Measurements from ENCODE around the gene SPIC.

SPIC gene

DNA sequence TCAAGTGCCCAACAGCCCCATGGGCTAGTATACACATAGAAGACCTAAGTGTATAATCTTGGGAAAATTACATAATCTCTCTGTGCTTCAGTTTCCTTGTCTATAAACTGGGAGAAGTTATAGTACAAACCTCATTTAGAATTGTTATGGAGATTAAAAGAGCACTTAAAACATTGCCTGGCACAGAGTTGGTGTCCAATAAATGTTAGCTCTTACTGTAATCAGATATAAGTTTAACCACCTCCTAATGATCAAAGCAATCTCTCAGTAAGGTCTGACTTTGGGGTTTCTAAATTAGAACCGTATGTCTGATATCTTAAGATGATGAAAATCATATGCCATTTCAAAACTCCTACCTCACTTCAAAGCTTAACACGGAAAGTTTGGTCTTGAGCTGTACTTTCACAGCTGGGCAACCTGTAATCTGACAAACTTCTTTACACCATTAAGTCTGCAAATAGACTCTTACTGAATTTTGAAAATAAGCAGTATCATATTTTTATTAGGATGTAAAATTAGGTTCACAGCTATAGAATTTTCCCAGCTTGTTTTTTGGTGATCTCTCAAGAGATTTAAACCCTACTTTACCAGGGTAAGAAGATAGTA, 61.0 kb downstream of the SPIC start:
- no peak for DNase-seq
